ENCODE data around the gene NREP. TPM values are rescaled to one million over a fixed set of nuclear protein-coding genes. Genes with fewer than 3 reads are reported as not detected.

NREP gene
- polyA plus RNA-seq (ENCODE audit: insufficient read length in 4 of 4), result 100 to 1,000 TPM; 771 to 984 (median 919) TPM

- DNase-seq (ENCODE audit: low read depth in 4 of 4, low spot score in 3 of 4), result no peak
These were observed at the start of gene NREP for GRCh38 chr5:111756581-111757354. NREP (minus strand) TSS chr5:111757194; CDS start chr5:111755772, 1,422 bp downstream.

DNA sequence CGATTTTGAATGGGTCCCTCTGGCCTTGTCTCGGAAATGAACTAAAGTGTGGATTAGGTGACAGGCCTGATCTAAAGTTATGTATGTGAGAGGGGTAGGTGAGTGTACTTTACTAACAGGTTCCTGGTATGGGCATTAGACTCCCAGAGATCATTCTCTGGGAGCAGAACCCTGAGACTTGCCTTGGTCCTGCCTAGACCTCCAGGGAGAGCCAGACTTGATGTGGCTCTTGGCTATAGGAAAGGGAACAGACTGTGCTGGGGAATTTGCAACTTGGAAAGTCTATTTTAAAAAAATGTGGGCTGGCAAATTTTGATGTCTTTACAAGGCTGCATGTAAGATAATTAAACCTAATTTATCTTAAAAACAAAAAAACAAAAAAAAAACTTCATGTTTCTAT lies 49.8 kb upstream of the NREP start:
- no peak for DNase-seq (ENCODE audit: low read depth in 4 of 4, low spot score in 3 of 4)

GRCh38 chr5:111806156-111806555 lies 49.2 kb upstream of the NREP start:
- DNase-seq (ENCODE audit: low read depth in 4 of 4, low spot score in 3 of 4), result no peak

GRCh38 chr5:111805071-111805470 lies 48.1 kb upstream of the NREP start:
- DNase-seq (ENCODE audit: low read depth in 4 of 4, low spot score in 3 of 4), result no peak

DNA sequence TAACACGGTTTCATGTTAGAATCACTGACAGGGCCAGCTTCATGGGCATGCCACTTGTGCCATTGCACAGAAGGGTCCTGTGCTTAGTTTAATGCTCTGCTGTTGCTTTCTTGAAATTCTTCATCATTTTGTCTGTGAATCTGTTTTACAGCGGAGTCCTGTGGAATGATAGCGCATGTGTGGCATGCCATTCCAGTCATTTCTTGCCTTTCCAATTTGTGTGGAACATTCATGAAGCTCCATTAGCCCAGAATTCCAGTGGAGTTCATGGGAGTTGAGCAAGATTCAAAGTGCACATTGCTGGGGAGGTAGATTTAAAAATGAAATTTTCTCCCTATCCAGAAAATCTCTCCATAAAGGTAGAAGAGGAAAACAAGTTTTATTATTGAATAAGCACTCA lies 43.4 kb upstream of the NREP start:
- DNase-seq (ENCODE audit: low read depth in 4 of 4, low spot score in 3 of 4), result no peak

- DNase-seq (ENCODE audit: low read depth in 4 of 4, low spot score in 3 of 4), result no peak
These were observed 38.1 kb upstream of the NREP start for GRCh38 chr5:111795142-111795541.

GRCh38 chr5:111792471-111793058 lies 35.6 kb upstream of the NREP start:
- DNase-seq (ENCODE audit: low read depth in 4 of 4, low spot score in 3 of 4), result no peak

DNA sequence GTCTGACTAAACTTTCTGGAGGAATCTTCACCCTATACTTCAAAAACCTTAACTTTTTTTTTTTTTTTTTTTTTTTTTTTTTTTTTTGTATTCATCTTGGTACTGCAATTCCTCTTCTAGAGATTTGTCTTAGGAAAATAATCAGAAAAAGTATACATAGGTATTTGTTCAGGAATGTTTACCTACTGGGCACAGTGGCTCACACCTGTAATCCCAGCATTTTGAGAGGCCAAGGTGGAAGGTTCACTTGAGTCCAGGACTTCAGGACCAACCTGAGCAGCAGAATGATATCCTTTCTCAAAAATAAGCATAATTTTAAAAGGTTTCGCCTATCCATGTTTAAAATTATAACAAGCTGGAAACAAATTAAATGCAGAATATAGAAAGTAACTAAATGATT lies 33.3 kb upstream of the NREP start:
- DNase-seq (ENCODE audit: low read depth in 4 of 4, low spot score in 3 of 4), result no peak

GRCh38 chr5:111787006-111787405 lies 30.0 kb upstream of the NREP start:
- DNase-seq (ENCODE audit: low read depth in 4 of 4, low spot score in 3 of 4), result no peak

DNA sequence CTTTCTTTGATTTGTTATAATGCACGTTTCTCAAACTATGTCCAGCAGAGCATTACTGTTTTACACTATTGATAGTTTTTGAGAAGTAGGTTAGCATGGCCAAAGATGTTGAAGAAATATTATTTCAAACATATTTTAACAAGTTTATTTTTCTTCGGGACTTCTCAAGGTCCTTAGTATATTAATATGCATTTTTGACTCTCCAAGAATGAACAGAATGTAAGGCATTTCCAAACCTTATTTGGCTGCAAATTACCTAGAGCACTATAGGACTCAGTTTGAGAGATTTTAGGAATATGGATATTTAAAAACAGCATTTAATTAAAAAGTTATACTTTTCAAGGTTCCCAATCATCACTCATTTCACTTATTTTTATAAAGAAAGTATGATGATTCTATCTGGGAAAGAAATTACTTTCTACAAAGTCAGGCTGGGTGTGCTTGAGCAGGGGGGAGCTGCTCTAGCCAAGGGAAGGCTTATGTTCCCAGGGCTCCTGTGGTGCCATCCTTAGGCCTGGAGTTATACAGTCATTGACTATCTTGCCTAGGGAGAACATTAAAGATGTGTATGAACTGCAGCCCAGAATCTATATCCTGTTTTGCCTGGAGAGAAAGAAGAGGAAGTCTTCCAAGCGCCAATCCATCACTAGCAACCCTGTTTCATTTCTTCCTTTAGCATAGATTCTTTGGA lies 27.6 kb upstream of the NREP start:
- DNase-seq (ENCODE audit: low read depth in 4 of 4, low spot score in 3 of 4), result no peak

GRCh38 chr5:111783537-111783936 lies 26.5 kb upstream of the NREP start:
- DNase-seq (ENCODE audit: low read depth in 4 of 4, low spot score in 3 of 4), result no peak

GRCh38 chr5:111782216-111782615 lies 25.2 kb upstream of the NREP start:
- DNase-seq (ENCODE audit: low read depth in 4 of 4, low spot score in 3 of 4), result no peak

GRCh38 chr5:111781200-111781599 lies 24.2 kb upstream of the NREP start:
- no peak for DNase-seq (ENCODE audit: low read depth in 4 of 4, low spot score in 3 of 4)

GRCh38 chr5:111779922-111780292 lies 22.9 kb upstream of the NREP start:
- no peak for DNase-seq (ENCODE audit: low read depth in 4 of 4, low spot score in 3 of 4)

GRCh38 chr5:111779260-111779921 lies 22.4 kb upstream of the NREP start:
- no peak for DNase-seq (ENCODE audit: low read depth in 4 of 4, low spot score in 3 of 4)

GRCh38 chr5:111776913-111777781 lies 20.2 kb upstream of the NREP start:
- no peak for DNase-seq (ENCODE audit: low read depth in 4 of 4, low spot score in 3 of 4)

DNA sequence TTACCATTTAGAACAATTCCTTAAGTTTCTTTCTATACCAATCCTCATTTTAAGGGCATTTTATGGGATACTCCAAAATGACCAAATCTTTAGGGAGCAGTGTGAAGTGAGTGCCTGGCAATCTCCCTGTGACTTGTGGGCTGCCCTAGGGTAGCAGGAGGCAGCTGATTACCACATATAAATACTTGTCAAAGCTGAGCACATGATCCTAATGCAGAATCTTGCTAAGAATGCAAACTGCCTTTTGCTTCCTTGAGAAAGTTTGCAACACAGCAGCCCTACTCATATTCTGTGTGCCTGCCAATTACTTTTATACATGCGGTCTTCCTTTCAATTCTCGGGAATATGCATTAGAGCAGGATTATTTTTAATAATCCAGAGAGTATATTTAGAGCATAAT lies 18.2 kb upstream of the NREP start:
- no peak for DNase-seq (ENCODE audit: low read depth in 4 of 4, low spot score in 3 of 4)

GRCh38 chr5:111774525-111774924 lies 17.5 kb upstream of the NREP start:
- DNase-seq (ENCODE audit: low read depth in 4 of 4, low spot score in 3 of 4), result no peak

GRCh38 chr5:111772456-111773122 lies 15.6 kb upstream of the NREP start:
- no peak for DNase-seq (ENCODE audit: low read depth in 4 of 4, low spot score in 3 of 4)

- DNase-seq (ENCODE audit: low read depth in 4 of 4, low spot score in 3 of 4), result no peak
These were observed 12.5 kb upstream of the NREP start for GRCh38 chr5:111769541-111769940.

Measured in right renal pelvis (tissue), 4 donors.